Fibroblast of gingiva (primary cell): ENCODE measurements around the gene SP2.

Experiments
- DNase-seq: peaks from one replicate; pipeline ENCODE4 v3.0.0-alpha.2; 2011; ENCODE audit warnings: low read depth

SP2 gene

GRCh38 chr17:47975823-47976205, 79.8 kb downstream of the SP2 start:
- no peak for DNase-seq

- DNase-seq: peak; percentile 40
These were observed 82.3 kb downstream of the SP2 start for GRCh38 chr17:47978324-47978723.
